Superior temporal gyrus (tissue), 1 donor: ENCODE results near the gene CRYBA4.
A peak's percentile ranks its signal among the peaks of the same experiment; 100 is the strongest.
"Not testable (repeated sequence)": the region's sequence is repeated elsewhere in the genome, so short reads cannot be mapped to it uniquely, and the experiment has no call there.

Experiments
- DNase-seq: peaks from one replicate; pipeline ENCODE4 v3.0.0-alpha.2; 2016; ENCODE audit errors: extremely low spot score

CRYBA4 gene

GRCh38 chr22:26597026-26597425 is 24.7 kb upstream of the CRYBA4 start:
- no peak for DNase-seq

GRCh38 chr22:26597480-26597879 is 24.3 kb upstream of the CRYBA4 start:
- DNase-seq: no peak

GRCh38 chr22:26599505-26599904 is 22.3 kb upstream of the CRYBA4 start:
- no peak for DNase-seq

GRCh38 chr22:26601726-26602125 is 20.0 kb upstream of the CRYBA4 start:
- no peak for DNase-seq

GRCh38 chr22:26602127-26602526 is 19.6 kb upstream of the CRYBA4 start:
- no peak for DNase-seq

- DNase-seq: no peak
Observed at GRCh38 chr22:26604368-26604767, 17.4 kb upstream of the CRYBA4 start.

GRCh38 chr22:26606611-26607010 is 15.2 kb upstream of the CRYBA4 start:
- no peak for DNase-seq

GRCh38 chr22:26608129-26608528 is 13.6 kb upstream of the CRYBA4 start:
- no peak for DNase-seq

GRCh38 chr22:26609287-26609686 is 12.5 kb upstream of the CRYBA4 start:
- DNase-seq: no peak

- DNase-seq: peak; percentile 64
Observed at GRCh38 chr22:26610072-26610958, 11.4 kb upstream of the CRYBA4 start.

- no peak for DNase-seq
Observed at GRCh38 chr22:26610996-26611395, 10.8 kb upstream of the CRYBA4 start.

GRCh38 chr22:26612652-26613051 is 9.1 kb upstream of the CRYBA4 start:
- no peak for DNase-seq

GRCh38 chr22:26613753-26614152 is 8.0 kb upstream of the CRYBA4 start:
- DNase-seq: not testable (repeated sequence)

- DNase-seq: no peak
Observed at GRCh38 chr22:26614322-26614721, 7.4 kb upstream of the CRYBA4 start.

GRCh38 chr22:26615149-26615548 is 6.6 kb upstream of the CRYBA4 start:
- no peak for DNase-seq

GRCh38 chr22:26615830-26616435 is 5.8 kb upstream of the CRYBA4 start:
- DNase-seq: no peak

- DNase-seq: no peak
Observed at GRCh38 chr22:26616650-26617049, 5.1 kb upstream of the CRYBA4 start.

- DNase-seq: no peak
Observed at GRCh38 chr22:26617271-26618199, 4.2 kb upstream of the CRYBA4 start, which contains the start of gene CRYBB1. TSS of gene CRYBB1 (minus strand) at chr22:26618027. CDS start at chr22:26616319, 1,708 bp downstream.

- DNase-seq: no peak
Observed at GRCh38 chr22:26618455-26618854, 3.3 kb upstream of the CRYBA4 start.

- DNase-seq: no peak
Observed at GRCh38 chr22:26619510-26619909, 2.3 kb upstream of the CRYBA4 start.

GRCh38 chr22:26620197-26620596 is 1.6 kb upstream of the CRYBA4 start:
- DNase-seq: no peak

- no peak for DNase-seq
Observed at GRCh38 chr22:26623984-26624383, 2.2 kb downstream of the CRYBA4 start.
